Anterior cingulate cortex (tissue), 58 donors: Measurements from ENCODE around the gene TRHDE.

ENCODE experiments used
- DNase-seq, 58 donors: peaks; one replicate each; lab custom pipeline; 2025; lab: John Stamatoyannopoulos, UW

Gene TRHDE

DNA sequence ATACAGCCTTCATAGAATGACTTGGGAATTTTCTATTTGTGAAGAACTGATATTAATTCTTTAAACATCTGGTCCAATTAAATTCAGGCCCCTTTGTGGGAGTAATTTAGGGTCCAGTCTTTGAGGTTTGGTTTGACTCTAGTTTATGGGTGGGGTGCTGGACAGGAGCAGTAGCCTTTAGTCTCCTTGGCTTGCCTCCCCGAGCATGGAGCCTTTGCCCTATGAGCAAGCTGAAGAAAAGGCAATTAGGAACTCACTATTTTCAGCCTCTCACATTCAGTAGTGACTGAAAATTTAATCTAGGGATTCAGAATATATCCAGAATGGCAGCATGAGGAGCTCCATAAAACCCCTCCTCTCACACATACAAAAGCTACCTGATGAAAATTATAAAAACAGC lies 161.1 kb downstream of the TRHDE start:
- DNase-seq: no peak

DNA sequence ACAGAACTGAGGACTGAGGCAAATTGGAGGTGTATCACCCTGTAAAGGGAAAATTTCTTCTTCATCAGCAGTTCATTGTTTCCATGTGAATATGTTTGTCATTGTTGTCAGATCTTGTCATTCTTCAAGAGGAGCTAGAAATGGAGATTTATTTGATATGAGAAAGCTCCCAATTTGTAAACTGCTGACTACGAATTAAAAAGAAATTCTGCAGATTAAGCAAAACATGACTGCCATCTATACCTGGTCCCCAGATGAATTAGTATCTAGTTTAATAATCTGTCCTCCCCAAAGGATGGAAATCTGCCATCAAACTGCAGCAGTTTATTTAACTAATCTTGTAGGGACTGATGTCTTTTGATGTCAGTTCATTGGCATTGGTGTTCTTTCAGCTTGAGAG lies 162.8 kb downstream of the TRHDE start:
- DNase-seq: no peak

GRCh38 chr12:72442217-72442616 lies 170.0 kb downstream of the TRHDE start:
- DNase-seq: no peak

GRCh38 chr12:72444125-72444524 lies 172.0 kb downstream of the TRHDE start:
- DNase-seq: no peak

- DNase-seq: no peak
Measured at GRCh38 chr12:72444566-72444965, 172.4 kb downstream of the TRHDE start.

- no peak for DNase-seq
Measured at GRCh38 chr12:72448089-72448488, 175.9 kb downstream of the TRHDE start.

GRCh38 chr12:72448805-72449204 lies 176.6 kb downstream of the TRHDE start:
- no peak for DNase-seq

DNA sequence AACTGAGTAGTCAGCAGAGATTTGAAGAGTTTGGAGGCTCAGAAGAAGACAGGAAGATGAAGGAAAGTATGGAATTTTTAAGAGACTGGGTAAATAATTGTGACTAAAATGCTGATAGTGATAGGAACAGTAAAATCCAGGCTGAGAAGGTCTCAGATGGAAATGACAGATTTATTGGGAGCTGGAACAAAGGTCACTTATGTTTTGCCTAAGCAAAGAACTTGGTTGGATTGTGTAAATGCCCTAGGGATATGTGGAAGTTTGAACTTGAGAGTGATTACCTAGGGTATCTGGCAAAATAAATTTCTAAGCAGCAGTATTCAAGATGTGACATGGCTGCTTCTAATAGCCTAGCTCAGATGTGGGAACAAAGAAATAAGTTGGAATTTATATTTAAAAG lies 180.9 kb downstream of the TRHDE start:
- DNase-seq: no peak

DNA sequence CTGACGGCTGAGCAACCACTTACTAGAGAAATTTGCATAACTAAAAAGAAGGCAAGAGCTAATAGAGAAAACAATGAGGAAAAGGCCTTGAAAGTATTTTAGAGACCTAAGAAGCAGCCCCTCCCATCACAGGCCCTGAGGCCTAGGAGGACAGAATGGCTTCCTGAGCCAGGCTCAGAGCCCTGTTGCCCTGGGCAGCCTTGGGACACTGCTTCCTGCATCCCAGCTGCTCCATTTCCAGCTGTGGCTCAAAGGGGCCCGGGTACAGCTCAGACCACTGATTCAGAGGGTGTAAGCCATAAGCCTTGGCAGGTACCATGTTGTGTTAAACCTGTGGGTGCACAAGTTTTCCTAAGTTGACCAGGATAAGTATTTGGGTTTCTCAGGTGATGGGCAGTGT lies 181.4 kb downstream of the TRHDE start:
- DNase-seq: no peak

DNA sequence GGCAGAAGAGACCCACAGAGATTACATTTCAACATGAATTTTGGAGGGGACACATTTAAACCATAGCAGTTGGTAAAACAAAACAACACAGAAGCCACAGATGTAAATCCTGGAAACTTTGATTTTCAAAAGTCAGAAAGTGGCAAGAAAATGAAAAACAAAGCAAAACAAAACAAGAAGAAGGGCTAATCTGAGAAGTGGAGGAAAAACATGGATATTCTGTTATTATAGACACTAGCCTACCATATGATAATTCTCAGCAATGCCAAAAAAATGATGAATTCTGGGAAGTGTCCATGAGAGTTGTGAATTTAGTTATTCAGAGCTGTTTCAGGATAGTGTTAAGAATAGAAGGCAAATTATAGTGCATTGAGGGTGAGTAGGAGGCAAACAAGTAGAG lies 192.3 kb downstream of the TRHDE start:
- no peak for DNase-seq

- no peak for DNase-seq
Measured at GRCh38 chr12:72465155-72465554, 193.0 kb downstream of the TRHDE start.

- no peak for DNase-seq
Measured at GRCh38 chr12:72465940-72466630, 193.9 kb downstream of the TRHDE start.

- no peak for DNase-seq
Measured at GRCh38 chr12:72467985-72468384, 195.8 kb downstream of the TRHDE start.

- DNase-seq: no peak
Measured at GRCh38 chr12:72468505-72468904, 196.3 kb downstream of the TRHDE start.

DNA sequence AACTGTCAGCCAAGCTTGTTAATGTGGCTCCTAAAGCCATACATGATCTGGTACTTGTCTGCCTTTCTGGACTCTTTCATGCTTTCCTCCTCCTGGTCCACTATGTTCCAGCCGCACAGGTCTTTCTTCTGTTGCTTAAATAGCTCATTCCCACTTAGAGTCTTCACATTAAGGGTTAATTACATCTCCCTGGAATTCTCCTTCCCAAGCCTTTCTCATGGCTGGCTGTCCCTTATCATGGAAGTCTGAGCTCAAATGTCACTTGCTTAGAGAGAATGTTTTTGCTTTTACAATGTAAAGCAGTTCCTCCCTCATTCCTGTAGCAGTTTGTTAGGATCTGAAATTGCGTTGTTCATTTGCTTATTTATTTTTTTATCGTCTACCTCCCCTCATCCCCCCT lies 199.6 kb downstream of the TRHDE start:
- no peak for DNase-seq

DNA sequence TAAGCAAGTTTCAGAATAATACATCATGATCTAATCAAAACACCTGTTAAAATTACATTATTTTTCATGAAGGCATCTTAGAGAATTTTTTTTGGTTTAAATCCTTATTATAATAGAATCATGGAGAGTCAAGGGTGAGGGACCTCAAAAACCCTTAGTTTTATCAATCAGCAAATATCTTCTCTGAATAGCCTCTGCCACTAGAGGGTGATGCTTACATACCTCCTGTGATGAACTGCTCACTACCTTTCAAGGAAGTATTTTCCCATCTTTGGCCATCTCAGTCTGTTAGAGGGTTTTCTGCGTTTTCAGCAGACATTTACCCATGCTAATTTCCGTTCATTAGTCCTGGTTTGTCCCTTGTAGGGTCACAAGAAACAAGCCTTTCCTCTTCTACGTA lies 200.2 kb downstream of the TRHDE start:
- DNase-seq: no peak

- DNase-seq: no peak
Measured at GRCh38 chr12:72476301-72476700, 204.1 kb downstream of the TRHDE start.

DNA sequence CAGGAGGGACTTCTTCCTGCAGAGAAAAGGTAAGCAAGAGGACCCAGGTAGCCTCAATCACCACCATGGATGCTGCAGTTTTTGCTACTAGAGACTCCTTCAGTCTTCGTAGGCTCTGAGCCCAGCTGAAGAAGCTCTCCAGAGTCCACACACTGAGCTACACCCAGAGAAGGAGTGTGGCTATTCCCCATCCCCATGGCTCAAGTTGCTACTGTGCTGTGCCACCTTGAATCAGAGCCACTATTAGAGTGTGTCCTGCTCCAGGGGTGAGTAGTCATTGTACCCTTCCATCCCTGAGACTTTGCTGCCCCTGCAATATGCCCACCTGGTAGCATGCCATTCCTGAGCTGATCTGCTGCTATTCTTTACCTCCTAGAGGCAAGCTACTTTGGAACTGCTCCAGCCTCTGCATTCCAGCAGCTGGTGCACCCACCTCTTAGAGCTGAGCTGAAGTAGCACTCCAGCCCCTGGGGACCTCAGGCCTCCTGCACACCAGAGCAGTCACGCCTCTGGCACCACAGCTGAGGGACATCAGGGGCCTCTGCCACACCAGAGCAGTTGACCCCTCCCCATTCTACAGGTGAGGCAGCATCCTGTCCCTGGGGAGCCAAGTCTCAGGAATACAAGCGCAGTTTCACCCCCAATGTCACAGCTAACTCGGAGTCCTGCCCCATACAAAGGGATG lies 213.0 kb downstream of the TRHDE start:
- DNase-seq: no peak

- no peak for DNase-seq
Measured at GRCh38 chr12:72491426-72491825, 219.3 kb downstream of the TRHDE start.

GRCh38 chr12:72493407-72493806 lies 221.2 kb downstream of the TRHDE start:
- DNase-seq: no peak

DNA sequence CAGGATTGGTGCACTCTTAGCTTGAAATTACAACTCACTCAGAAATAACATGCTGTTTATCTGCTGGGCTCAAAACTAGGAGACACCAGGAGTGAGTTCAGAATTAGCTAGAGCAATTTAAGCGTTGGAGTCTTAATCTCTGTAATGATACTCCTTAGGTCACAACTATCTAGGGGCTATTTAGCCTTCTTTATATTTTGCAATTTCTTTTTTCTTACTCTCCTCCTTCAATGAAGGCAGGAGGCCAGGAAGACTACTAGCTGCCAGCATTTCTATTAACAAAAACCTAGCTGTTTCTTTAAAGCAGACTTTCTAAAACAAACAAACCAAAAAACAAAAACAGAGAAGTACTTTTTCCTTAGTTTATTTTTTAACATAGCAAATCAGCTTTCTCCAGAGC lies 226.2 kb downstream of the TRHDE start:
- DNase-seq: no peak

- no peak for DNase-seq
Measured at GRCh38 chr12:72499244-72499643, 227.1 kb downstream of the TRHDE start.
